Measurements from ENCODE around the gene GLIS1. TPM values are rescaled to one million over a fixed set of nuclear protein-coding genes. Genes with fewer than 3 reads are reported as not detected.
A peak's percentile ranks its signal among the peaks of the same experiment; 100 is the strongest.

Gene GLIS1
- total RNA-seq, 1 experiment from 2014 or later, result 0.28 TPM

GRCh38 chr1:53605181-53605580, 133.8 kb downstream of the GLIS1 start:
- Histone ChIP-seq H3K9ac (ENCODE audit: extremely low read depth, insufficient read length, low read length) (no peak overlapping the region), H3K23ac (ENCODE audit: insufficient read length, low read depth, low read length) (no peak overlapping the region), H2BK120ac (ENCODE audit: low read depth, low read length, poor library complexity, severe bottlenecking) (no peak overlapping the region), H3K4me1 (ENCODE audit: insufficient read depth, low read length) (no peaks in the 10 kb centered on the region), H2BK12ac (ENCODE audit: insufficient read length, low read depth, low read length) (no peak overlapping the region), H4K5ac (ENCODE audit: insufficient read length, low read depth, low read length) (peak overlapping the region; percentile 34), H3K9me3 (ENCODE audit: control insufficient read depth, low read depth, low read length) (no peaks in the 10 kb centered on the region), H4K8ac (replicated peaks; ENCODE audit: insufficient read length, low read depth, low read length) (no peak overlapping the region), H3K27ac (ENCODE audit: insufficient read length, low read depth, low read length) (no peak overlapping the region), H3K79me2 (ENCODE audit: insufficient read depth, low read length) (no peaks in the 10 kb centered on the region), H2BK15ac (ENCODE audit: low read depth, low read length) (no peak overlapping the region), H3K79me1 (ENCODE audit: insufficient read depth, low read depth, low read length, poor library complexity, severe bottlenecking) (no peaks in the 10 kb centered on the region), H4K91ac (ENCODE audit: insufficient read length, low read depth, low read length) (no peak overlapping the region), H3K4me2 (ENCODE audit: insufficient read depth, insufficient read length, low read length) (no peak overlapping the region), H3K23me2 (ENCODE audit: insufficient read length, low read depth, low read length, poor library complexity, severe bottlenecking) (no peaks in the 10 kb centered on the region), H3K14ac (ENCODE audit: insufficient read depth, low read length) (no peak overlapping the region), H3K18ac (ENCODE audit: insufficient read length, low read depth, low read length) (no peak overlapping the region), H3K27me3 (ENCODE audit: insufficient read depth, low read length) (no peaks in the 10 kb centered on the region; the same call in 1 of the 2 replicates), H2AFZ (ENCODE audit: low read length) (no peak overlapping the region), H3K56ac (ENCODE audit: insufficient read length, low read depth, low read length) (no peak overlapping the region), H4K20me1 (ENCODE audit: control insufficient read depth, insufficient read depth, insufficient read length) (no peaks in the 10 kb centered on the region), H3T11ph (ENCODE audit: low read length) (no peak overlapping the region), H3K4ac (ENCODE audit: low read depth, low read length) (no peak overlapping the region), H2BK20ac (ENCODE audit: low read depth, low read length, poor library complexity, severe bottlenecking) (no peak overlapping the region), H2AK5ac (ENCODE audit: insufficient read length, low read length) (no peak overlapping the region), H2BK5ac (ENCODE audit: insufficient read length, low read length) (no peak overlapping the region)
- Mint-ChIP-seq H3K4me3 (no peak overlapping the region), H3K9me3 (peaks cover under 1 to 3% of the 10 kb centered on the region in 2 experiments; a peak in 3 of 5 replicates), H3K27ac (no peak overlapping the region), H3K36me3 (ENCODE audit: insufficient read depth in 1 of 3, low read depth in 3 of 3) (peaks cover 0 to under 1% (median 0%) of the 10 kb centered on the region in 3 experiments; a peak in 2 of 7 replicates), H3K27me3 (ENCODE audit: low read depth) (peaks cover 26% of the 10 kb centered on the region), H3K4me1 (peaks cover 8 to 13% of the 10 kb centered on the region in 2 experiments)
- WGBS (ENCODE audit: extremely low coverage, insufficient read length, low lambda C conversion rate), result no CpG with 5 or more reads among the region's 8 CpGs
- no peak for TF ChIP-seq CTCF (conservative IDR thresholded peaks at IDR 0.05)
- DNase-seq, result no peak
